ENCODE data around the gene CTCFL. TPM values are rescaled to one million over a fixed set of nuclear protein-coding genes. Genes with fewer than 3 reads are reported as not detected.

Gene CTCFL
- total and polyA plus RNA-seq, 2 of the 13 experiments (the other 11 are each of a cell fraction or from before 2014, with no cell fraction given): 0.04 TPM; not detected in 1

DNA sequence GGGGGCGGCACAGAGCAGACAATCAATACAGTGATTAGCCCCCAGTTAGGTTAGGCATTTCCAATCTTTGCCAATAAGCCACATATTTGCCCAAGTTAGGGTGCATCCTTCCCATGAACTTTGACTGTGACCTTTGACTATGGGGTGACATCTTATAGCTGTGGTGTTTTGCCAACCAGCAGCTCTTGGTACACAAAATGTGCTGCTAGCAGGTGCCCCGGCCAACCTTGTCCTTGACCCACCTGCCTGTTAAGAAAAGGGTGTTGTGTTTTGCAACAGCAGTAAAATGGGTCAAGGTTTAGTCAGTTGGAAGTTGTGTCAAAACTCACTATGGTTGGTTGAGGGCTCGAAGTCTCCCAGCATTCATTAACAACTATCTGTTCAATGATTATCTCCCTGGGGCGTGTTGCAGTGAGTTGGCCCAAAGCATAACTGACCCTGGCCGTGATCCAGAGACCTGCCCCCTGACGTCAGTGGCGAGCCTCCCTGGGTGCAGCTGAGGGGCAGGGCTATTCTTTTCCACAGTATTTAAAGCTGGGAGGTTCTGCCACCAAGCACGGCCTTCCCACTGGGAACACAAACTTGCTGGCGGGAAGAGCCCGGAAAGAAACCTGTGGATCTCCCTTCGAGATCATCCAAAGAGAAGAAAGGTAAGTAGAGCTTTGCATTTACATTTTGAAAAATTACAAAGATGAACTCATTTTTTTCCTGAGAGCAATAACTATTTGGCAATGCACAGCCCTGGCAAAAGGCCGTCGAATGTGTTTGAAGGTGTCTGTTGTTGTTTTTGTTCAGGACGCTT lies 35.8 kb upstream of the CTCFL start, which contains the start of gene PCK1 (continued):
- TF ChIP-seq, protein P1, sequence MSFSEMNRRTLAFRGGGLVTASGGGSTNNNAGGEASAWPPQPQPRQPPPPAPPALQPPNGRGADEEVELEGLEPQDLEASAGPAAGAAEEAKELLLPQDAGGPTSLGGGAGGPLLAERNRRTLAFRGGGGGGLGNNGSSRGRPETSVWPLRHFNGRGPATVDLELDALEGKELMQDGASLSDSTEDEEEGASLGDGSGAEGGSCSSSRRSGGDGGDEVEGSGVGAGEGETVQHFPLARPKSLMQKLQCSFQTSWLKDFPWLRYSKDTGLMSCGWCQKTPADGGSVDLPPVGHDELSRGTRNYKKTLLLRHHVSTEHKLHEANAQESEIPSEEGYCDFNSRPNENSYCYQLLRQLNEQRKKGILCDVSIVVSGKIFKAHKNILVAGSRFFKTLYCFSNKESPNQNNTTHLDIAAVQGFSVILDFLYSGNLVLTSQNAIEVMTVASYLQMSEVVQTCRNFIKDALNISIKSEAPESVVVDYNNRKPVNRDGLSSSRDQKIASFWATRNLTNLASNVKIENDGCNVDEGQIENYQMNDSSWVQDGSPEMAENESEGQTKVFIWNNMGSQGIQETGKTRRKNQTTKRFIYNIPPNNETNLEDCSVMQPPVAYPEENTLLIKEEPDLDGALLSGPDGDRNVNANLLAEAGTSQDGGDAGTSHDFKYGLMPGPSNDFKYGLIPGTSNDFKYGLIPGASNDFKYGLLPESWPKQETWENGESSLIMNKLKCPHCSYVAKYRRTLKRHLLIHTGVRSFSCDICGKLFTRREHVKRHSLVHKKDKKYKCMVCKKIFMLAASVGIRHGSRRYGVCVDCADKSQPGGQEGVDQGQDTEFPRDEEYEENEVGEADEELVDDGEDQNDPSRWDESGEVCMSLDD (CRISPR knock-in tag; IDR thresholded peaks at IDR 0.05; ENCODE audit: borderline replicate concordance): peak; percentile 99
- TF ChIP-seq RFX5 (IDR thresholded peaks at IDR 0.05; ENCODE audit: low read depth, low read length) (no peak; the same call in 1 of the 2 replicates), MAF1 (CRISPR knock-in tag; IDR thresholded peaks at IDR 0.05; ENCODE audit: borderline replicate concordance) (no peak), ZNF713 (CRISPR knock-in tag; IDR thresholded peaks at IDR 0.05) (peak; percentile 5; the same call in 1 of the 2 replicates), SOX5 (CRISPR knock-in tag; IDR thresholded peaks at IDR 0.05; ENCODE audit: borderline replicate concordance) (peak; percentile 94), NFIC (IDR thresholded peaks at IDR 0.05; ENCODE audit: low read length) (peak; percentile 96), POGZ (CRISPR knock-in tag; IDR thresholded peaks at IDR 0.05) (peak; percentile 91; the same call in 1 of the 2 replicates), ZNF781 (CRISPR knock-in tag; IDR thresholded peaks at IDR 0.05; ENCODE audit: borderline replicate concordance, not compliant biosample characterization) (peak; percentile 81), ARID2 (CRISPR knock-in tag; IDR thresholded peaks at IDR 0.05; ENCODE audit: borderline replicate concordance) (0 out of 2 replicates have a peak, but pooled peaks have one; percentile 13), RAD21 (CRISPR knock-in tag; IDR thresholded peaks at IDR 0.05) (no peak), POLR2G (IDR thresholded peaks at IDR 0.05; ENCODE audit: low read depth, low read length) (peak; percentile 53; the same call in 1 of the 2 replicates)
- TF ChIP-seq, protein P2, sequence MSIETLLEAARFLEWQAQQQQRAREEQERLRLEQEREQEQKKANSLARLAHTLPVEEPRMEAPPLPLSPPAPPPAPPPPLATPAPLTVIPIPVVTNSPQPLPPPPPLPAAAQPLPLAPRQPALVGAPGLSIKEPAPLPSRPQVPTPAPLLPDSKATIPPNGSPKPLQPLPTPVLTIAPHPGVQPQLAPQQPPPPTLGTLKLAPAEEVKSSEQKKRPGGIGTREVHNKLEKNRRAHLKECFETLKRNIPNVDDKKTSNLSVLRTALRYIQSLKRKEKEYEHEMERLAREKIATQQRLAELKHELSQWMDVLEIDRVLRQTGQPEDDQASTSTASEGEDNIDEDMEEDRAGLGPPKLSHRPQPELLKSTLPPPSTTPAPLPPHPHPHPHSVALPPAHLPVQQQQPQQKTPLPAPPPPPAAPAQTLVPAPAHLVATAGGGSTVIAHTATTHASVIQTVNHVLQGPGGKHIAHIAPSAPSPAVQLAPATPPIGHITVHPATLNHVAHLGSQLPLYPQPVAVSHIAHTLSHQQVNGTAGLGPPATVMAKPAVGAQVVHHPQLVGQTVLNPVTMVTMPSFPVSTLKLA (IDR thresholded peaks at IDR 0.05): peak; percentile 50
- TF ChIP-seq, protein P3, sequence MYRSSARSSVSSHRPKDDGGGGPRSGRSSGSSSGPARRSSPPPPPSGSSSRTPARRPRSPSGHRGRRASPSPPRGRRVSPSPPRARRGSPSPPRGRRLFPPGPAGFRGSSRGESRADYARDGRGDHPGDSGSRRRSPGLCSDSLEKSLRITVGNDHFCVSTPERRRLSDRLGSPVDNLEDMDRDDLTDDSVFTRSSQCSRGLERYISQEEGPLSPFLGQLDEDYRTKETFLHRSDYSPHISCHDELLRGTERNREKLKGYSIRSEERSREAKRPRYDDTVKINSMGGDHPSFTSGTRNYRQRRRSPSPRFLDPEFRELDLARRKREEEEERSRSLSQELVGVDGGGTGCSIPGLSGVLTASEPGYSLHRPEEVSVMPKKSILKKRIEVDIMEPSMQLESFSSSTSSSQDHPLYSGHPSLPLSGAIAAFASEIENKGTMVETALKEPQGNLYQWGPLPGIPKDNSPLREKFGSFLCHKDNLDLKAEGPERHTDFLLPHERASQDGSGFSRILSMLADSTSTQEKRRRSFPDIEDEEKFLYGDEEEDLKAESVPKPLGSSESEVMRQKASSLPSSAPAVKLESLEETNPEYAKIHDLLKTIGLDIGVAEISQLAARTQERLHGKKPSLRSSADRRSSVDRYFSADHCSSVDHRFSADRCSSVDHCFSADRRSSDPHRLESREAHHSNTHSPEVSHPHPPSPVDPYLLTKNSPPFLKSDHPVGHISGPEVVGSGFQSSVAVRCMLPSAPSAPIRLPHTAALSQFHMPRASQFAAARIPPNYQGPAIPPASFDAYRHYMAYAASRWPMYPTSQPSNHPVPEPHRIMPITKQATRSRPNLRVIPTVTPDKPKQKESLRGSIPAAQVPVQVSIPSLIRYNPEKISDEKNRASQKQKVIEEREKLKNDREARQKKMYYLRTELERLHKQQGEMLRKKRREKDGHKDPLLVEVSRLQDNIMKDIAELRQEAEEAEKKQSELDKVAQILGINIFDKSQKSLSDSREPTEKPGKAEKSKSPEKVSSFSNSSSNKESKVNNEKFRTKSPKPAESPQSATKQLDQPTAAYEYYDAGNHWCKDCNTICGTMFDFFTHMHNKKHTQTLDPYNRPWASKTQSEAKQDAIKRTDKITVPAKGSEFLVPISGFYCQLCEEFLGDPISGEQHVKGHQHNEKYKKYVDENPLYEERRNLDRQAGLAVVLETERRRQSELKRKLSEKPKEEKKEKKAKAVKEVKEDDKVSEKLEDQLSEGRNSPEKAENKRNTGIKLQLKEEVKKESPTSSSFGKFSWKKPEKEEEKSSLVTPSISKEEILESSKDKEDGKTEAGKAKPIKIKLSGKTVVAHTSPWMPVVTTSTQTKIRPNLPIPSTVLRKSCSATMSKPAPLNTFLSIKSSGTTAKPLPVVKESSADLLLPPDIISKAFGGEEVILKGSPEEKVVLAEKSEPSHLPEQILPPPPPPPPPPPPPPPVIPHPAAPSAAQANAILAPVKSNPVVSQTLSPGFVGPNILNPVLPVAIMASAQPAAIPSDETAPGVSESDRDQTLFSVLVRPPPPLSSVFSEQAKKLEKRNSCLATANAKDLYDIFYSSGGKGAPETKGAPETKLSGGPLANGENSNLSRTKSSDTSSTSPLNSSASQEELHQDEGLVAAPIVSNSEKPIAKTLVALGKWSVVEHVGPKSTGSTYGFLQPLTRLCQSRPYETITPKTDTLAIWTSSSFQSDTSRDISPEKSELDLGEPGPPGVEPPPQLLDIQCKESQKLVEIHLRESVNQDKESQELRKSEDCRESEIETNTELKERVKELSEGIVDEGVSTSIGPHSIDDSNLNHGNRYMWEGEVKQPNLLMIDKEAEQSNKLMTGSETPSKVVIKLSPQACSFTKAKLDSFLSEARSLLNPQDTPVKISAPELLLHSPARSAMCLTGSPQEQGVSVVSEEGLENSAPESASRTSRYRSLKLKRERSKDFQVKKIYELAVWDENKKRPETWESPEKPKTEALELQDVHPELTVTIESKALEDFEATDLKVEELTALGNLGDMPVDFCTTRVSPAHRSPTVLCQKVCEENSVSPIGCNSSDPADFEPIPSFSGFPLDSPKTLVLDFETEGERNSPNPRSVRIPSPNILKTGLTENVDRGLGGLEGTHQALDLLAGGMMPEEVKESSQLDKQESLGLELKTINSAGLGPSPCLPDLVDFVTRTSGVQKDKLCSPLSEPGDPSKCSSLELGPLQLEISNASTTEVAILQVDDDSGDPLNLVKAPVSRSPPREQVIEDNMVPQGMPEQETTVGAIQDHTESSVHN (CRISPR knock-in tag; IDR thresholded peaks at IDR 0.05): peak; percentile 72; the same call in 1 of the 2 replicates
- TF ChIP-seq, protein P4, sequence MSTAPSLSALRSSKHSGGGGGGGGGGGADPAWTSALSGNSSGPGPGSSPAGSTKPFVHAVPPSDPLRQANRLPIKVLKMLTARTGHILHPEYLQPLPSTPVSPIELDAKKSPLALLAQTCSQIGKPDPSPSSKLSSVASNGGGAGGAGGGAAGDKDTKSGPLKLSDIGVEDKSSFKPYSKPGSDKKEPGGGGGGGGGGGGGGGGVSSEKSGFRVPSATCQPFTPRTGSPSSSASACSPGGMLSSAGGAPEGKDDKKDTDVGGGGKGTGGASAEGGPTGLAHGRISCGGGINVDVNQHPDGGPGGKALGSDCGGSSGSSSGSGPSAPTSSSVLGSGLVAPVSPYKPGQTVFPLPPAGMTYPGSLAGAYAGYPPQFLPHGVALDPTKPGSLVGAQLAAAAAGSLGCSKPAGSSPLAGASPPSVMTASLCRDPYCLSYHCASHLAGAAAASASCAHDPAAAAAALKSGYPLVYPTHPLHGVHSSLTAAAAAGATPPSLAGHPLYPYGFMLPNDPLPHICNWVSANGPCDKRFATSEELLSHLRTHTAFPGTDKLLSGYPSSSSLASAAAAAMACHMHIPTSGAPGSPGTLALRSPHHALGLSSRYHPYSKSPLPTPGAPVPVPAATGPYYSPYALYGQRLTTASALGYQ (CRISPR knock-in tag; IDR thresholded peaks at IDR 0.05): peak; percentile 94
